ENCODE measurements around the gene BRMS1.
A peak's percentile ranks its signal among the peaks of the same experiment; 100 is the strongest.

The BRMS1 gene

GRCh38 chr11:66328302-66329144, 16.4 kb downstream of the BRMS1 start:
- Histone ChIP-seq H3K27me3 (ENCODE audit: insufficient read depth, low read depth) (peaks cover 21% of the 10 kb centered on the region; the same call in 1 of the 2 replicates), H3K4me2 (no peak overlapping the region; the same call in 1 of the 2 replicates), H3K4me3 (IDR thresholded peaks at IDR 0.05; ENCODE audit: insufficient read depth, low read depth, low read length) (no peak overlapping the region), H3K4me1 (ENCODE audit: low read depth, poor library complexity, severe bottlenecking) (peaks cover 10% of the 10 kb centered on the region), H2AFZ (ENCODE audit: low read depth) (peak overlapping the region; percentile 69), H4K20me1 (ENCODE audit: insufficient read depth) (no peaks in the 10 kb centered on the region), H3K27ac (no peak overlapping the region), H3K79me2 (ENCODE audit: insufficient read depth, low read depth) (no peaks in the 10 kb centered on the region), H3K9ac (no peak overlapping the region; the same call in 1 of the 2 replicates), H3K36me3 (ENCODE audit: insufficient read depth) (no peaks in the 10 kb centered on the region)
- peak; percentile 91 for TF ChIP-seq CTCF (conservative IDR thresholded peaks at IDR 0.05; ENCODE audit: low read depth, low read length)

- Histone ChIP-seq H3K36me3 (ENCODE audit: insufficient read depth) (no peaks in the 10 kb centered on the region), H3K27me3 (ENCODE audit: insufficient read depth, low read depth) (peaks cover 18% of the 10 kb centered on the region; the same call in 1 of the 2 replicates), H3K4me1 (ENCODE audit: low read depth, poor library complexity, severe bottlenecking) (peaks cover 10% of the 10 kb centered on the region), H3K4me3 (IDR thresholded peaks at IDR 0.05; ENCODE audit: insufficient read depth, low read depth, low read length) (no peak overlapping the region), H2AFZ (ENCODE audit: low read depth) (peak overlapping the region; percentile 69), H3K4me2 (no peak overlapping the region; the same call in 1 of the 2 replicates), H4K20me1 (ENCODE audit: insufficient read depth) (no peaks in the 10 kb centered on the region), H3K27ac (no peak overlapping the region), H3K79me2 (ENCODE audit: insufficient read depth, low read depth) (no peaks in the 10 kb centered on the region), H3K9ac (no peak overlapping the region; the same call in 1 of the 2 replicates)
- TF ChIP-seq CTCF (conservative IDR thresholded peaks at IDR 0.05; ENCODE audit: low read depth, low read length), result no peak
These were observed 16.9 kb downstream of the BRMS1 start for GRCh38 chr11:66328031-66328301.

DNA sequence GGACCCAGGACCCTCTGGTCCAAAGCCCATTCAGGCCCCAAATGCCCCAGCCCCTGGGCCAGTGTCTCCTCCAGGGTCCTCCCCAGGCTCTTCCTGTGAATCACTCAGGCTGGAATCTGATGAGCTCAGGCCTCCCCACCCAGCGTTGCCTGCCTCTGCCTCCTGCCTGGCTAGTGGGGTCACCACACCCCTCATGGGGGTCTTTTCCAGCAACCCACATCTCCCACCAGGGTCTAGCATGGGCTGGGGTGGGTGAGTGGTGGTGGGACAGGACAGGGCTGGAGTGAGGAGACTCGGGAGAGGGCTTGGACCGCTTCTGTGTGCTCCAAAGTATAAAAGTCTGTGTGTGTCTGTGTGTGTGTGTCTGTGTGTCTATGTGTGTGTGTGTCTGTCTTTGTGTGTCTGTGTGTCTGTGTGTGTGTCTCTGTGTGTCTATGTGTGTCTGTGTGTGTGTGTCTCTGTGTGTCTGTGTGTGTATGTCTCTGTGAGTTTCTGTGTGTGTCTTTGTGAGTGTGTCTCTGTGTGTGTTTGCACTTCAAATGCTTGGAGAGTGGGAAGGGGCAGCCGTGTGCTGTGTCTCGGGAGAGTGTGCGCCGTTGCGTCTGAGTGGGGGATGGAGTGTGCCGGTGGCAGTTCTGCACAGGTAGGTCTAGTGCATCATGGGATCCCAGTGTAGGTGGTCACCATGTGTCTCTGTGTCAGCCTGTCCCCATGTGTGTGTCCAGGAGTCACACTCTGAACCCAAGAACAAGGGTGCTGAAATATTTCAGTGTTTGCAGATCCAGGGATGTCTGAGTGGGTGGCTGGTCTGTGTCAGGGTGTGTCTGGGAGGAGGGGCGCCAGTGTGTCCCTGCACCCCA, 17.5 kb downstream of the BRMS1 start:
- H3K9ac ChIP-seq, result no peak overlapping the region; the same call in 1 of the 2 replicates
- no peak for TF ChIP-seq CTCF (conservative IDR thresholded peaks at IDR 0.05; ENCODE audit: low read depth, low read length)
- H2AFZ ChIP-seq (ENCODE audit: low read depth), result peak overlapping the region; percentile 69
- no peaks in the 10 kb centered on the region for H4K20me1 ChIP-seq (ENCODE audit: insufficient read depth)
- H3K36me3 ChIP-seq (ENCODE audit: insufficient read depth), result no peaks in the 10 kb centered on the region
- H3K4me2 ChIP-seq, result no peak overlapping the region; the same call in 1 of the 2 replicates
- H3K27me3 ChIP-seq (ENCODE audit: insufficient read depth, low read depth), result peaks cover 12% of the 10 kb centered on the region; the same call in 1 of the 2 replicates
- no peak overlapping the region for H3K4me3 ChIP-seq (IDR thresholded peaks at IDR 0.05; ENCODE audit: insufficient read depth, low read depth, low read length)
- peaks cover 10% of the 10 kb centered on the region for H3K4me1 ChIP-seq (ENCODE audit: low read depth, poor library complexity, severe bottlenecking)
- no peak overlapping the region for H3K27ac ChIP-seq
- no peaks in the 10 kb centered on the region for H3K79me2 ChIP-seq (ENCODE audit: insufficient read depth, low read depth)

DNA sequence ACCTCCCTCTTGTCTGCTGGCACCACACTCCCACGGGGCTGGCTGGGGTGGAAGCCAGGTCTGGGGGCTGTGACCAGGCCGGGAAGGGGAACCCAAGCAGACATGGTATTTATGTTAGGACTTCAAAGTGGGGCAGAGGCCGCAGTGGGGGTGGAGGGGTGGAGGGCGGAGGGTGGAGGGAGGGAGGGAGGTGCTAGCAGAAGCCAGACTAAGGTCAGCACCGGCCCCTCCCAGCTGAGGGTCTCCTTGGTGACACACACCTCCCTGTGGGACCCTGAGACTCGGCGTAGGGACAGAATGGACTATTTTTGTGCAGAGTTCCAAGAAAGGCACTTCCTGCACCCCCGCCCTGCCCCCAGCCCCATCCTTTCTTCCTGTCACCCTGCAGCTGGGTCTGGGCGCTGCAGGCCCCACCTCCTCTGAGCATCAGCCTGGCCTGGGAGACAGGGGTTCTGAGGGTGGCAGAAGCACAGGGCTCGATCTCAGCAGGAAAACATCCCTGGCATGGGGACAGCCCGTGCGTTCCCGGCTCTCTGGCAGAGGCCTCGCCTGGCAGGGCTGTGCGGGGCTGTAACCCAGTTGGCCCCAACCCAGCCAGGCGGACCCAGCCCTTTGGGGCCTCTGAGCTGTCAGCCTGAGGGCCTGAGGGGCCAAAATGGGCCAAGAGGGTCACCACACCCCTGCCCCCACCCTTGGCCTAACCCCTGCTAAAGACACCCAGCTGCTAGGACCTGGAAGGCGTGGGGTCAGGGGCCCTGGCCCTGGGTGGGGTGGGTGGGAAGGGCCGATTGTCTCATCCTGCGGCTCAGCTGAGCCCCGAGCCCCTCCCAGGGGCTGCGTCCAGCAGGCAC, 18.4 kb downstream of the BRMS1 start:
- H4K20me1 ChIP-seq (ENCODE audit: insufficient read depth), result no peaks in the 10 kb centered on the region
- peaks cover 10% of the 10 kb centered on the region for H3K4me1 ChIP-seq (ENCODE audit: low read depth, poor library complexity, severe bottlenecking)
- H3K79me2 ChIP-seq (ENCODE audit: insufficient read depth, low read depth), result no peaks in the 10 kb centered on the region
- no peak overlapping the region for H3K4me3 ChIP-seq (IDR thresholded peaks at IDR 0.05; ENCODE audit: insufficient read depth, low read depth, low read length)
- no peak overlapping the region for H3K4me2 ChIP-seq
- H3K27ac ChIP-seq, result no peak overlapping the region
- H3K27me3 ChIP-seq (ENCODE audit: insufficient read depth, low read depth), result peaks cover 4% of the 10 kb centered on the region; the same call in 1 of the 2 replicates
- H3K9ac ChIP-seq, result no peak overlapping the region
- no peak for TF ChIP-seq CTCF (conservative IDR thresholded peaks at IDR 0.05; ENCODE audit: low read depth, low read length)
- no peaks in the 10 kb centered on the region for H3K36me3 ChIP-seq (ENCODE audit: insufficient read depth)
- no peak overlapping the region for H2AFZ ChIP-seq (ENCODE audit: low read depth)
